GM19043 (cell line): ENCODE data around the gene PSMC3.

Experiments used
- ATAC-seq: cut with Tn5 transposase; IDR thresholded peaks from one replicate; pipeline ENCODE4 v1.9.1; 2021; ENCODE audit warnings: low read depth; ENCODE audit not compliant: unreplicated experiment

The PSMC3 gene

GRCh38 chr11:47377571-47378009 lies 48.6 kb downstream of the PSMC3 start:
- no peak for ATAC-seq

GRCh38 chr11:47376525-47377371 lies 49.5 kb downstream of the PSMC3 start:
- ATAC-seq: no peak

DNA sequence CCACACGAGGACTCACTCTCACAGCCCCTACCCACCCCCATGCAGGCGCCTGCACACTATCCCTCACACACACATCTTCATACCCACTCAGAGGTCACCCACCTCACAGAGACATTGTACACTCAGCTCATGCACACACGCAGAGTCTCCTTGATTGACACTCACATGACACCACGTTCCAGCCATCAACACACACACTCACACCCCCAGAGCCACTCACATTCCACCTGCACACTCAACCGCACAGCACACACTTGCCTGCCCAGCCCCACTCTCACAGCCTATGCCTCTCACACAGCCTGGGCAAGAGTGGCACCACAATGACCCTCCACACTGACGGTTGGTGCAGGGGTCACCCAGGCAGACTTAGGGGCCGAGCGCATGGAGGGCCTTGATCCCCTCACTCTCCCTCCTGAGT lies 50.1 kb downstream of the PSMC3 start:
- no peak for ATAC-seq

- ATAC-seq: no peak
Observed at GRCh38 chr11:47375546-47376085, 50.6 kb downstream of the PSMC3 start.

- ATAC-seq: no peak
Observed at GRCh38 chr11:47375020-47375419, 51.2 kb downstream of the PSMC3 start.

DNA sequence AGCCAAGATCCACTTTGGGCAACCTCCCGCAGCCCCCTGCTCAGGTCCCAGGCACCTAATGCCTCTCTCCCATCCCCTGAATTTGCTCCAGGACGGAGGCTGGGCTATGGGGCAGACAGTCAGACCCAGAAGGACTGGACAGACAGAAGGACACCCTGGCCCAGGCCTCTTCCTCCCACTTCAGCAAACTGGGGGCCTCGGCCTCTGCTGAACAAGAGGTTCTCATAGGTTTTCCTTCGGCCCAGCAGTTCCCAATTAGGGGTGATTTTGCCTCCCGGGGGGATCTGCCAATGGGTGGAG lies 51.6 kb downstream of the PSMC3 start:
- no peak for ATAC-seq

- ATAC-seq: no peak
Observed at GRCh38 chr11:47373876-47374719, 52.1 kb downstream of the PSMC3 start.

DNA sequence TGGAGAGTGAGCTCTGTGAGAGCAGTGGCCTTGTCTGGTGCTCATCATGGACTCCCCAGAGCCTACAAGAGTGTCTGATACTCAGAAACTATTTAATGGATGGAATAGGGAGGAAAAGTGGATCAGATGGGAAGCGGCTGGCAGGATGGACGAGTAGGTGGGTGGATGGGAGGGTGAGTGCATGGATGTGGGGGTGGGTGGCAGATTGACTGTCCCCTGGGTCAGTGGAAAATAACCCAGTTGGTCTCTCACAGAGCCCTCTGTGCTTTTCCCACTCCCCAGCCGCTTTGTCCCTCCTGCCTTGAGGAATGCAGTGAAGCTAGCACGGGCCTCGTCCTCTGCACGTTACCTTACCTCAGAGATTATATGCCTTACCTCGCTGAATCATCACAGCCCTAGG lies 53.8 kb downstream of the PSMC3 start:
- ATAC-seq: no peak

DNA sequence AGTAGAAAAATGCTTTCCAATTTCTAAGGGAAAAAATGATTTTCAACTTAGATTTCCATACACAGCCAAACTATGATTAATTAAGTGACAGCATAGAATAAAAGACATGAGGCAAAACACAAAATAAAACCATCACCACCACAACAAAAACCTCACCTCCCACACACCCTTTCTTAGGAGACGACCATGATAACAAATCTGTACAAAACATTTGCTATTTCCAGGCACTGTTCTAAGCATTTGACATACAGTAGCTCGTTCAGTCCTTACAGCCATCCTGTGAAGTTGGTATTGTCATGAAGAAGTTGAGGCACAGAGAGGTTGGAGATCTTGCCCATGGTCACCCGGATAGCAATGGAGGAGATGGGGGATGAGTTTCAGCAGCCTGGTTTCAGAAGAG lies 56.6 kb downstream of the PSMC3 start:
- no peak for ATAC-seq
